ENCODE measurements around the gene ACSS2.
"Not testable (repeated sequence)": the region's sequence is repeated elsewhere in the genome, so short reads cannot be mapped to it uniquely, and the experiment has no call there.

Gene ACSS2

GRCh38 chr20:34887023-34887422 is 10.6 kb downstream of the ACSS2 start:
- Mint-ChIP-seq H3K27me3 (no peaks in the 10 kb centered on the region), H3K27ac (no peak overlapping the region), H3K36me3 (ENCODE audit: low read depth) (peaks cover 5% of the 10 kb centered on the region), H3K4me1 (ENCODE audit: low read depth) (peaks cover 24% of the 10 kb centered on the region), H3K9me3 (no peaks in the 10 kb centered on the region), H3K4me3 (no peak overlapping the region)

GRCh38 chr20:34888468-34888867 is 12.1 kb downstream of the ACSS2 start:
- H3K4me3 Mint-ChIP-seq: no peak overlapping the region
- H3K4me1 Mint-ChIP-seq (ENCODE audit: low read depth): peaks cover 30% of the 10 kb centered on the region
- no peaks in the 10 kb centered on the region for H3K9me3 Mint-ChIP-seq
- no peak overlapping the region for H3K27ac Mint-ChIP-seq
- H3K27me3 Mint-ChIP-seq: no peaks in the 10 kb centered on the region
- no peaks in the 10 kb centered on the region for H3K36me3 Mint-ChIP-seq (ENCODE audit: low read depth)

GRCh38 chr20:34891166-34892062 is 15.0 kb downstream of the ACSS2 start:
- no peak overlapping the region for H3K4me3 Mint-ChIP-seq
- no peaks in the 10 kb centered on the region for H3K36me3 Mint-ChIP-seq (ENCODE audit: low read depth)
- H3K9me3 Mint-ChIP-seq: no peaks in the 10 kb centered on the region
- H3K27me3 Mint-ChIP-seq: no peaks in the 10 kb centered on the region
- H3K4me1 Mint-ChIP-seq (ENCODE audit: low read depth): peaks cover 30% of the 10 kb centered on the region
- peak overlapping the region; percentile 66 for H3K27ac Mint-ChIP-seq

GRCh38 chr20:34892671-34893070 is 16.3 kb downstream of the ACSS2 start:
- Mint-ChIP-seq H3K27ac (peak overlapping the region; percentile 30), H3K36me3 (ENCODE audit: low read depth) (no peaks in the 10 kb centered on the region), H3K4me1 (ENCODE audit: low read depth) (peaks cover 30% of the 10 kb centered on the region), H3K9me3 (no peaks in the 10 kb centered on the region), H3K4me3 (no peak overlapping the region), H3K27me3 (no peaks in the 10 kb centered on the region)

GRCh38 chr20:34894723-34895122 is 18.3 kb downstream of the ACSS2 start:
- Mint-ChIP-seq H3K9me3 (no peaks in the 10 kb centered on the region), H3K4me1 (ENCODE audit: low read depth) (peaks cover 27% of the 10 kb centered on the region), H3K4me3 (no peak overlapping the region), H3K36me3 (ENCODE audit: low read depth) (no peaks in the 10 kb centered on the region), H3K27me3 (no peaks in the 10 kb centered on the region), H3K27ac (no peak overlapping the region)

GRCh38 chr20:34895465-34895864 is 19.1 kb downstream of the ACSS2 start:
- Mint-ChIP-seq H3K36me3 (ENCODE audit: low read depth) (no peaks in the 10 kb centered on the region), H3K9me3 (no peaks in the 10 kb centered on the region), H3K4me1 (ENCODE audit: low read depth) (peaks cover 21% of the 10 kb centered on the region), H3K27me3 (no peaks in the 10 kb centered on the region), H3K27ac (no peak overlapping the region), H3K4me3 (no peak overlapping the region)

GRCh38 chr20:34896086-34896621 is 19.7 kb downstream of the ACSS2 start:
- Mint-ChIP-seq H3K27ac (no peak overlapping the region), H3K9me3 (no peaks in the 10 kb centered on the region), H3K36me3 (ENCODE audit: low read depth) (no peaks in the 10 kb centered on the region), H3K4me1 (ENCODE audit: low read depth) (peaks cover 14% of the 10 kb centered on the region), H3K4me3 (no peak overlapping the region), H3K27me3 (no peaks in the 10 kb centered on the region)

GRCh38 chr20:34898129-34898528 is 21.7 kb downstream of the ACSS2 start:
- not testable (repeated sequence) for H3K9me3 Mint-ChIP-seq; H3K4me1 Mint-ChIP-seq (ENCODE audit: low read depth); H3K27me3 Mint-ChIP-seq; H3K27ac Mint-ChIP-seq; H3K36me3 Mint-ChIP-seq (ENCODE audit: low read depth); H3K4me3 Mint-ChIP-seq

- not testable (repeated sequence) for H3K9me3 Mint-ChIP-seq; H3K4me3 Mint-ChIP-seq; H3K27me3 Mint-ChIP-seq; H3K4me1 Mint-ChIP-seq (ENCODE audit: low read depth); H3K36me3 Mint-ChIP-seq (ENCODE audit: low read depth); H3K27ac Mint-ChIP-seq
Measured at GRCh38 chr20:34898731-34899130, 22.3 kb downstream of the ACSS2 start.

- Mint-ChIP-seq H3K27ac (no peak overlapping the region), H3K27me3 (no peaks in the 10 kb centered on the region), H3K4me1 (ENCODE audit: low read depth) (no peaks in the 10 kb centered on the region), H3K9me3 (no peaks in the 10 kb centered on the region), H3K4me3 (no peak overlapping the region), H3K36me3 (ENCODE audit: low read depth) (no peaks in the 10 kb centered on the region)
Measured at GRCh38 chr20:34904202-34904621, 27.8 kb downstream of the ACSS2 start.

GRCh38 chr20:34907616-34908469 is 31.4 kb downstream of the ACSS2 start:
- H3K4me1 Mint-ChIP-seq (ENCODE audit: low read depth): no peaks in the 10 kb centered on the region
- no peaks in the 10 kb centered on the region for H3K27me3 Mint-ChIP-seq
- H3K27ac Mint-ChIP-seq: peak overlapping the region; percentile 2
- no peaks in the 10 kb centered on the region for H3K9me3 Mint-ChIP-seq
- no peaks in the 10 kb centered on the region for H3K36me3 Mint-ChIP-seq (ENCODE audit: low read depth)
- H3K4me3 Mint-ChIP-seq: no peak overlapping the region

- H3K9me3 Mint-ChIP-seq: no peaks in the 10 kb centered on the region
Measured at GRCh38 chr20:34915131-34915530, 38.7 kb downstream of the ACSS2 start.

GRCh38 chr20:34915749-34916455 is 39.5 kb downstream of the ACSS2 start:
- Mint-ChIP-seq H3K36me3 (ENCODE audit: low read depth) (peaks cover 4% of the 10 kb centered on the region), H3K4me3 (no peak overlapping the region)

More at GRCh38 chr20:34915131-34915530, 38.7 kb downstream of the ACSS2 start:
- H3K27ac Mint-ChIP-seq: no peak overlapping the region
- H3K4me3 Mint-ChIP-seq: no peak overlapping the region
- no peaks in the 10 kb centered on the region for H3K27me3 Mint-ChIP-seq
- H3K36me3 Mint-ChIP-seq (ENCODE audit: low read depth): peaks cover 2% of the 10 kb centered on the region
- H3K4me1 Mint-ChIP-seq (ENCODE audit: low read depth): peaks cover 9% of the 10 kb centered on the region

GRCh38 chr20:34916774-34917354 is 40.5 kb downstream of the ACSS2 start:
- Mint-ChIP-seq H3K9me3 (no peaks in the 10 kb centered on the region), H3K4me3 (no peak overlapping the region), H3K4me1 (ENCODE audit: low read depth) (peaks cover 12% of the 10 kb centered on the region), H3K27me3 (no peaks in the 10 kb centered on the region), H3K27ac (no peak overlapping the region), H3K36me3 (ENCODE audit: low read depth) (peaks cover 4% of the 10 kb centered on the region)

More at GRCh38 chr20:34915749-34916455, 39.5 kb downstream of the ACSS2 start:
- no peaks in the 10 kb centered on the region for H3K27me3 Mint-ChIP-seq
- no peaks in the 10 kb centered on the region for H3K9me3 Mint-ChIP-seq
- peaks cover 12% of the 10 kb centered on the region for H3K4me1 Mint-ChIP-seq (ENCODE audit: low read depth)
- H3K27ac Mint-ChIP-seq: no peak overlapping the region
